GM21576 (cell line): ENCODE measurements around the gene PRKAR1B.

Experiments used
- ATAC-seq: cut with Tn5 transposase; IDR thresholded peaks from one replicate; pipeline ENCODE4 v1.9.1; 2021; ENCODE audit warnings: mild to moderate bottlenecking, moderate library complexity; ENCODE audit not compliant: unreplicated experiment

The PRKAR1B gene

DNA sequence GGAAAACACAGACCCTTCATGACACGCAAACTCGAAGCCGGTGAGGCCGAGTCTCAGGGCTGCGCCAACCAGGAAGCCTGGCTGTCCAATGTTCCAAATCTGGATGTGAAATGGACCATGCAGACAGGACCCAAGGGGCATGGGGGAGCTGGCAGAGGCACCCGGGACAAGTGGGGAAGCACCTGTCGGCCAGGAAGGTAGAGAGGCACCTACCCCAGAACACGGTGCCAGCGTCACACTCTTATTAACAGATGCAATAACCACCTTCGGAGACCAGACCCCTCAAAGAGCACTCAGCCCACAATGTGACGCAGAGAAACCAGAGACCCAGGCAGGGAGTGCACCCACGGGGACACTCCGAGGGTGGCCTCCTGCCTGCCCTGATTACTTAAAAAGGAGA lies 119.1 kb downstream of the PRKAR1B start:
- no peak for ATAC-seq

DNA sequence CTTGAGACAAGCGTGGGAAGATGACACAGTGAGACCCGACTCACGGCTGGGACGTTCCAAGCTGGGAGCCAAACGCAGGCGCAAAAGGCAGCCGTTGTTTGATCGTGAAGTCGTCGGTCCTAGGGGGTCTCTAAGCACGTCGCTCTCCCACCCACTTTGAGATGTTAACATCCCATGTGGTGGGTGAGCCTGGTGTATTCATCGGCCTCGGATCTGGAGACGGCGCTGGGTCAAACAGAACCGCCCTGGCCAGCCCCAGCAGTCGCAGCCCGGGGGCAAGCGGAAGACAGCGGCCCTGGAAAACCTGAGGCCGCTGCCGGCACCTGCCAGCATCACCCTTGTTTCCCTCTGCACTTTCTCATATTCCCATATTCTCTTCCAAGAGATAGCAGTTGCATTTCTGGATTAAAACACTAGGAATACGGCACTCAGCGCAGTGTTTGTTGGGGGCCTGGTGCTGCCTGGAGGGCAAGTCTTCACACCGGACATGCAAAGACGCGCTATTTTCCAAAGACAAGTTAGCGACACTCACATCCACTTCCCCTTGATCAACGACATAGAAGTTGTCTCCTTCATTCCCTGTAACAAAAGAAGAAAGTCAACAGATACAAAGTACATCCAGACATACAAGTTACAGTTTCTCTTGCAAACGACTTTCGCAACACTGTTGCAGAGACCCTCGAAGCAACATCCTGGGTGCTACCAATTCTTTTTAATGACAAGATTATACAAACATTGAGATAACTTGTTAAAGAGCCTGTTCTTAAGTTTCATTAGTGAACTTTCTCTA lies 121.2 kb downstream of the PRKAR1B start:
- no peak for ATAC-seq

DNA sequence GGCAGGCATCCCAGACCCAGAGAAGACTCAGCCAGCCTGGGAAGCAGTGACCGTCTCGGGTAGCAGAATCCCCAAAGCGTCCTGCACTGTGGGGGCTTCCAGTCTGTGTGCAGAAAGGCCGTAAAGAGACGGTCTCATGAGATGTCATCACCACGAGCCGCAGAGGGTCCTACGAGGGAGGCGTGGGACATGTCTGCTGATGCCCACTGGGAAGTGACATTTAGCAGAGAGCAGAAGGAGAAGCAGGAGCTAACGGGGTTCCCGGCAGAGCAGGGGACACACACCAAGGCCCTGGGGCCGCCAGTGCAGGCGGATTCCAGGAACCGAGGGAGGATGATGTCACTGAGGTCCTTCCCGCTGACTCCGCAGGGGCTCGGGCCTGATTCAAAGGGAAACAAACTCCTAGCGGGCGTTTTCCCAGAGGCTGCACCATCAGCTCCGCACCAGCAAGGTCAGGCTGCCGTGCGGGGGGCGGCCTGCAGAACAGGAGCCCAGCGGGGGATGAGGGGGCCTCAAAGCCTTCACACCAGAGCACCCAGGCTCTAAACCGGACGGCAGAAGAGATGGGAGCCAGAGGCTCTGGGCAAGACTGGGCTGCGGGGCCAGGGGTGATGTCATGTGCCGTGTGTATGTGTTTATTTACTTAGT lies 122.1 kb downstream of the PRKAR1B start:
- no peak for ATAC-seq

DNA sequence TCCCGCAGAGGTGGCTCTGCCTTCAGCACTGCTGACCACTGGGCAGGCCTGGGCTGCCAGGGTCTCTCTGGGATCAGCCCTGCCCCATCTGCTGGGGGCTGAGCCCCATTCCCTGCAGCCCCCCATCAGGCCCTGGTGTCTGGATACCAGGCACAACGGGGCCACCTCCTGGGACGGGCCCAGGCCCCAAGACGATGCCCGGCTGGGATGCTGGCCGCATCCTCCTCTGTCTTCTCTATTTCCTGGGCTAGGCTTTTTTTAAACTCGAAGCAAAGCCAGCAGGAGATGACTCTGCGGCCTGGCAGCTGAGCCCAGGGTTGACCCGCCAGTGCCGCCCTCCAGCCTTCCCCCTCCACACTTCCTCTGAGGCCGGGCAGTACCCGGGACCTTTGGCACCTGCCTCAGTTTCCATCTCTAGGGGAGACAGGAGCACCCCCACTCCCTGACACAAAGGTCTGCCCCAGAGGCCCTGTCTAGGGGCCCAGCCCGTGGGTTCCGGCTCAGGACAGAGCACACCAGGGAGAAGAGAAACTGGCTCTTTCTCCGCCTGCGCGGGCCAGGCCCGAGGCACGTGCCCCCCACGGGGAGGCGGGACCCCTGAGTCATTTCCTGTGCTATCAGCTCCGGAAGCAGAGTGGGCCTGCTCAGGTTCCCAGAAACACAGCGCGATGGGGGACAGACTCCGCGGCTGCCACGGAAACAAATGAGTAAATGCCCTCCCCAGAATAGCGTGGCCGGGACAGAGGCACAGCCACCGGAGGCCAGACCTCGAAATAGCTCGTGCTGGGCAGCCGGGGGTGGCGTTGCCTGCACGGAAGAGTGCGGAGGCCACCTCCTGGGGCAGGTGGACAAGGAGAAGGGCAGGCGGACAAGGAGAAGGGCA lies 122.8 kb downstream of the PRKAR1B start:
- peak; percentile 71 for ATAC-seq

DNA sequence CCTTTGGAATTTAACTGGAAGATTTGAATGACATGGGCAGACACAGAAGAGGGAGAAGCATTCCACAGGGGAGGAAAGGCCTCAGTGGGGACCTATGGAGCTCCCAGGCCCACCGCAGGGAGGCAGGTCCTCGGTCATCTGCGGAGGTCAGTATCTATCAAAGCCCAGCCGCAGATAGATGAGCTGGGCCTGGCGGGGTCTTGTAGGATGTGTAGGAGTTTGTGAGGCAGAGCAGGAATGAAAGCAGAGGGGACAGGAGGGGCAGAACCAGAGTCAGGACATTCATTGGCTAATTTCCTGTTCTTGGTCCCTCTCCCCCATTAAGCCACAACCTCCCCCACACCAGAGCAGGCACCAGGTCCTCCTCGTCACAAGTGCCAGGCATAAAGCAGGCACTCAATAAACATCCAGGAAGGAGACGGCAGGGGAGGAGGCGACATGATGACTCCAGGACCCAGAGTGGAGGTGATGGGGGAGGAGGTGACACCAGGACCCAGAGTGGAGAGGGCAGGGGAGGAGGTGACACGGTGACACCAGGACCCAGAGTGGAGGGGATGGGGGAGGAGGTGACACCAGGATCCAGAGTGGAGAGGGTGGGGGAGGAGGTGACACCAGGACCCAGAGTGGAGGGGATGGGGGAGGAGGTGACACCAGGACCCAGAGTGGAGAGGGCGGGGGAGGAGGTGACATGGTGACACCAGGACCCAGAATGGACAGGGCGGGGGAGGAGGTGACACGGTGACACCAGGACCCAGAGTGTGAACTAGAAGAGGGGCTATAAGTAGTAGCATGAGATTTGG lies 123.7 kb downstream of the PRKAR1B start:
- no peak for ATAC-seq

DNA sequence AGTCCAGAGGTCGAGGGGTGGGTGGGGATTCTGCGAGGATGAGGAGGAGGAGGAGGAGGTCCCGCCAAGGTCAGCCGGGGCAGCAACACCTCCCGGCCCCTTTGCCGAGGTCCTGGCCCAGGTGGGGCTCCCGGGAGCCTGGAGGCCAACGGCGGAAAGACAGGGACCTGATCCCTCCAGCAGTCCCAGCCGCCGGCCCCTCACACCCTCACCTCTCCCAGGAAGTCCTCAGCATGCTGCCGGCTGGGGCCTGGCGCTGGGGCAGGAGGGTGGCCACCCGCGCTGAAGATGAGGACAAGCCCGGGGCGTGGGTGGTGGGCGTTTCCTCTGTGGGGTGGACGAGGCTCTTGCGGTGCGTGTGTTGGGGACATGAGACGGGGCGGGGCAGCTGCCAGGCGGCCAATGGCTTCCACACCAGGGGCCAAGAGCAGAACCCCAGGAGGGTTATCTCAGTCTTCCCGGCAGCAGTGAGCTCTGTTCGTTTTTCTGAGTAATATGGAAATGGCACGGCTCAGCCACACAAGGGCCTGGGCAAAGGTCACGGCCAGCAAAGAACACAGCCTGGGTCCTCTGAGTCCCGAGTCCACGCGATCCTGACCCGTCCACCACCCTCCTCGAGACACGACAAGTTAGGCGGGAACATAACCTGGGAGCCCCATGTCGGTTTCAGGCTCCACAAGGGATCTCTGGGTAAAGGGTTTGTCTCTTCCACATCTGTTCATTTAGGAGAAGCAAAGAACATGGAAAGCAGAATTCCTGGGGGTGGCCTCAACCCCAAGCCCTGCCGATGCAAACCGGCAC lies 124.5 kb downstream of the PRKAR1B start:
- no peak for ATAC-seq

DNA sequence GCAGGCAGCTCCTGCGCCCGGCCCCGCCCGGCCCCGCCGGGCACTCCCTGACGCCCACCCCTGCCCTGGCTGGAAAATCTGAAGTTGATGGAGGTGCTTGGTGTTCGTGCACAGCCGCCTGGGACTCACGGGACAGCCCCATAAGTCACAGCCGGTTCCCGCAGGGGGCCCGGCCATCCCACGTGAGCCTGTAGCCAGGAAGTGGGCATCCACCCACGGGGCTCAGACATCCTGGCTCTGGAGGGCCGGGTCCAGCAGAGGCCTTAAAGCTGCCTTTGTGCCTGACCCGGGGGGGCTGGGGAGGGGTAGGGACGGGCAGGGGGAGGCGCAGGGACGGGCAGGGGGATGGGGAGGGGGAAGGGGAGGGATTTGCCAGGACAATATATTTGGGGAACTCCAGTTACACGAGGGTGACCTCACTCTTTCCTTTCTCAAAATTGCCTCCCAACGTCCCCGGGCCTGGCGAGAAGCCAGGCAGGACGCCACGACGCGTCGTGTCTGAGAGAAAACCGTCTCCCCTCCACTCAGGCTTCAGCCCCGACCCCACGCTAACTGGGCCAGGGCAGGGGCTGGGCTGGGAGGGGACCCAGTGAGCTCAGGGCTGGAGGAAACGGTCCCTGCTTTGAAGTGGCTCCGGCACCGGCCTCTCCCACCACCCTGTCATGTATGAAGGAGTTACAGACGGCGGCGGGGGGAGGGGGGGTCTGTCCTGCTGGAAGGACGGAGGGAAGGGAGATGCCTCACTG lies 125.3 kb downstream of the PRKAR1B start:
- peak; percentile 39 for ATAC-seq

DNA sequence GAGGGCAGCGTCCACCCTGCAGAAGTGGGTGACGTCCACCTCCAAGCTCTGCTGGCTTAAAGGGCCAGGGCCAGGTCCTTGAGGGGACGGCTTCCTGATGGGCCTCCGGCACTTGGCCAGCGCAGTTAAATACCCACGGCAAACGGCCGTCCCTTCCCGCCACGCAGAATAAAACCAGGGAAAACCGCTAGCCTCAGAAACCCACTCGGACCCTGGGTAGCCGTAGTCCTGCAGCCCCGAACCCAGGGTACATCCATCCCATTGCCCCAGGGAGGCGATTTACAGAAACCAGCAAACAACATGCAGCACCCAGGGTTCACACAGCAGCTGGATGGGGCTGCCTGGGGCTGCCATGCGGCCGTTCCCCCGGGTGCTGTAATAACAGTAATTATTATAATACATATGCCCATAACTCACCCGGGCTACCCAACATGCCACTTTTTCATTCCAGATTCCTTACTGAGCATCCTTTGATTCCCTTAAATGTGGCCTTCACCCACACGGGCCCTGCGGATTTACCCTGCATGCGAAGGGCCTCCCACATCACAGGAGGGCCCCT lies 126.0 kb downstream of the PRKAR1B start:
- ATAC-seq, result no peak

DNA sequence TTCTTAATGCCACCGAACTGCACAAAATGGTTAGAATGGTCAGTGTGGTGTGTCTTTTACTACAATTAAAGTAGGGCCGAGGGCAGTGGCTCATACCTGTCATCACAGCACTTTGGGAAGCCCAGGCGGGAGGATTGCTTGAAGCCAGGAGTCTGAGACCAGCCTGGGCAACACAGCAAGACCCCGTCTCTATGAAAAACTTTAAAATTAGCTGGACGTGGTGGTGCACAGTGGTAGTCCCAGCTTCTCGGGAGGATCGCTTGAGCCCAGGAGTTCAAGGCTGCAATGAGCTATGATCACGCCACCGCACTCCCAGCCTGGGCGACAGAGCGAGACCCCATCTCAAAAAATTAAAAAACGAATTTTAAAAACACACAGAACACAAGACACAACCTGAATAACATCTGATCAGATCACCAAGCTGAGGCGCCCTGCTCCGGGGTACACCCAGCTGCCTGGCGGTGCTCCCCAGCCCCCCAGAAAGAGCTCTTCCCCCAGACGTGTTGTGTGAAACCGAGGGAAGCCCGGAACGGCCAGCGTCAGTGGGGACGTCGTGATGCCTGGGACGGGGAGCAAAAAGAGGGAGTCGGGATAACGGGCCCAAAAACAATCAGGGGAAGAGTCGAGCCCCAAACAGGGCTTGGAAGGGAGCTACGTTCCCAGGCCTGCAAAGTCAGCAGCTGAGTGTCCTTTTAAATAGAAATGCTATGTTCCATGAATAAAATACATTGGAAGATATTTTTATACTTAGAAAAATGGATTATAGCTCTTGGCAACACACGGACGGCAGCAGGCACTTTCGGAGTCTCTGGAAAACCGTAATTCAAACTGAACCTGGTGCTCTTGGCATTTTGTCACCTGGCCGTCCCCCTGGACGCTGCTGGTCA lies 126.7 kb downstream of the PRKAR1B start:
- ATAC-seq, result no peak

DNA sequence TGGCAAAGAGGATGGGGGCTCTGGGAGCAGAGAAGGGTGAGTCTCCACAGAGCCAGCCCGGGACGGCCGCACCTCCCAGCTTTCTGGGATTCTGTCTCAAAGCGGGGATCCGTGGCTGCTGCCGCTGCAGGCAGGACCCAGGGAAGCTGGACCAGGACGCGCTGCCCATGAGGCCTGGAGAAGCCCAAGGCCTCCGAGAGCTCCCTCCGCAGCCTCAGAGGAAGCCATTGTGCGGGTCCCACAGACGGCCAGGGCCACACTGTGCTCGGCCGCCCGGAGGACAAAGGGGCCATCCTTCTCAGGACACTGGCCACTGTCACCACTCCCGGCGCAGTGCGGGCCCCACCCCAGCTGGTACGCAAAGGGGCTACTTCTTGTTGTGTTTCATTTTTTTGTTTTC lies 128.2 kb downstream of the PRKAR1B start:
- no peak for ATAC-seq

DNA sequence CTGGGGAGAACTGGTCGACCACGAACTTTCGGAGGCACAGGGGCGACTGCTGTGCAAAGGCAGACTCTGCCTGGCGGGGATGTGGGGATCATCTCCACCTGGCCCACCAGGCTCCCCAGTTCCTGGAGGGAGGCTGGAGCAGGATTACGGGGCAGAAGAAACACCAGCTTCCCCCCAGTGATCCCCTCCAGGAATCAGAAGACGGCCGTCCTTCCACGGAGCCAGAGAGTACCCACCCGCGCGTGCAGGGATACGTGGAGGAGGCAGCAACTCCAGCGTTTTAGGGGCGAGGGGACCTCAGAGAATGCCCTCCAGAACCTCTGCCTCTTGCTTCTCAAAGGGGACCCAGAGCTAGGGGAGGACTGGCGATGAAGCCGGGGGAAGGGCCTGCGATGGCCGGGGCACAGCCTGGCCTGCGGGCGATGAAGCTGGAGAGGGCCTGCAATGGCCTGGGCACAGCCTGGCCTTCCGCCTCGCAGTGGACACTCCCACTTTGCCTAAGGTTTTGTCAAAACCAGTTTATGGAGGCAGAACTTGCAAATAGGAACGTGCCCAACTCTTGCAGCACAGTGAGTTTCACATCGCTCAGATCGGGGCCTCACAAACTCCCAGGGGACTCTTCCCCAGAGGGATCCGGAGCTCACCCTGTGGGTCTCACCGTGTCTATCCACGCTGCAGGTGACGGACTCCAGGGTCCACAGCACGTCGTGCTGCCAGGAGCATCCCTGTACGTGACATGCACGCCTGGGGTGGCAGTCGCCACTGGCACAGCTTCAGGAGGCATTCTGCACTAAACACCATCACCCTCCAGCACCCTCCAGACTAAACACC lies 129.5 kb downstream of the PRKAR1B start:
- no peak for ATAC-seq

DNA sequence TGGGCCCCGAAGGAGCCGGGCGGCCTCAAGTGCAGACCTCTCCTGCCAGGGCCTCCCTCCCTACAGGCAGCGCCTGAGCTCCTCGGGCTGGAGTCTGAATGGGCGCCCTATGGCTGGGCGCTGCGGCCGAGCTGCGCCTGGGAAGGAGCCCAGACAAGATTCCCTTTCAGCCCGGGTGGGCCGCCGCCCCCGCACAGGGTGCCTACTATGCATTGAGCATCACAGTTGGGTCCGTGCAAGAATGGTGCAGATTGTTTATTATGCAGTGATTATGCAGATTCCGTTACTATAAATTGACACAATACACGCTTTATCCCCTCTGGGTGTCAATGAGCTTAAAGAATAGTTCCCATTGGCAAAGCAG lies 130.3 kb downstream of the PRKAR1B start:
- no peak for ATAC-seq

DNA sequence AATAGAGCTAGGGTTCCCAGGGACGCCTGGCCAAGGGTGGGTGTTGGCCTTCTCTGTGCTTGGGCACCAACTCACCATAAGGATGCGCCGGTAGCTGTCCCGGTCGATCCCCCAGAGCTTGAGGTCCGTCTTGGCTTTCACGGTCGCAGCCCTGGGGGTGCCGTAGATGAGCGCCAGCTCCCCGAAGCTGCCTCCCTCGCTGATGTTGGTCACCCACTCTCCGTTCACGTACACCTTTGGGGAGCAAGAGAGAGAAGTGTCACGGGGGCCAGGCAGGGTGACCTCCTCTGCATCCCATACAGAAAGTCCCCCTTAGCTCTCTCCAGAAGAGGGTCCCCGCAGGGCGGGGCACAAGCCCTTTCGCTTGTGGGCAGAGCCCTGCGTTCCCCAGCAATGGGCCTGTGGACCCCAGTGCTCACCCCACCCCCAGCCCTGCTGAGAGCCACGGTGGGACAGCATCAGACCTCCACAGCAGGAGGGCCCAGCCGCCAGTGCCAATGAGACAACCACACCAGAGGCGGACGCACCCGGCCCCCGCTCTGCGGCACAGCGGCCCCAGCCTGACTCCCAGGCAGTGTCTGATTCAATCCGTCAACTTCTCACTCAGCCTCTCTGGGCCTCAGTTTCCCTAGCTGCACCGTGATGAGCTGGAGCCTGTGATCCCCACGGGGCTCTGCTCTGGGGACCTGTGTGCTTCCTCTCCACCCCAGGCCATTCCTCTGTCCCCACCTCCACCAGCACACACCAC lies 130.8 kb downstream of the PRKAR1B start:
- no peak for ATAC-seq

DNA sequence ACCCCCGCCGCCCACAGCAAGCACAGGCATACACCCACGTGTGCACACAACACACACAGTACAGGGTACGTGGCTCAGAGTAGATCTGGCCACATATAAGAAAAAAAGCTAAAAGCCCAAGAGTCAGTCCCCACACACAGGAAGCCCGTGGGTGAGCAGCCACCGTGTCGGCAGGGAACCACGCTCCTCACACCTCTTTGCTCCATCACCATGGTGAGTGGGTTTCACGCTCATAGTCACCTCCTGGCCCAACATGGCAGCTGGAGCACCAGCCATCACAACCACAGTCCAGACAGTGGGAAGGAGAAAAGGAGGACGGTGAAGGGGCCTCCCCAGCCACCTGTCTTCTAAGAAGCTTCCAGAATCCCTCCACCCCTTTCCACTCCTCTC lies 131.5 kb downstream of the PRKAR1B start:
- ATAC-seq, result no peak

DNA sequence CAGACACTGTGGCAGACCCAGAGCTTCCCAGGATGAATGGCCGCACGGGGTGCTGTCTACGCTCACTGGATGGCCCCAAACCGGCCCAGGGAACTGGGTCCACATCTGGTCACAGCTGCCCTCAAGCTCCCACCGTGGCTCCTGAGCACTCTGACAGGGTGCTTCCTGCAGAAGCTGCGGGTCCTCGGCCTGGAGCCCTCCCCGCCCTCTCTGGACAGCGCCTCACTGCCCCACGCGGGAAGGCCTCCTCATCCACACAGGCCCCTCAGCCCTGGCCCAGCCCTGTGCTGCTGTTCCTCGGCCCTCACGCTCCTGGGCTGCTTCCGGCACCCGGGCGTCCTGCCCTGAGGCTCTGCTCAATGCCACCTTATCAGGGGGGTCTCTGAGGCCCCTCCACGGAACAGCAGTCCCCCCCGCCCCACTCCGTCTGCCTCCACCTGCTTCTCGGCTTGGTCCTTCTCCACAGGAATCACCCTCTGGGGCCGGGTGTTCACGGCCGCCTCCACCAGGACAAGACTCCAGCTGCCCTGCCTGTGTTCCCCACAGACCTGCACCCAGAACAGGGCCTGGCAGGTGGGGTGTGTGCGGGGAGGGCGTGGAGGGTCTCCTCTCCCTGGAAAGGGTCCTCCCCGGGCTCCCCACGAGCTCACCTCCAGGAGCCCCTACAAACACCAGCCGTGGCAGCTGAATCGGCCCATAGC lies 132.0 kb downstream of the PRKAR1B start:
- no peak for ATAC-seq
